ENCODE results near the gene PRICKLE2.

DNA sequence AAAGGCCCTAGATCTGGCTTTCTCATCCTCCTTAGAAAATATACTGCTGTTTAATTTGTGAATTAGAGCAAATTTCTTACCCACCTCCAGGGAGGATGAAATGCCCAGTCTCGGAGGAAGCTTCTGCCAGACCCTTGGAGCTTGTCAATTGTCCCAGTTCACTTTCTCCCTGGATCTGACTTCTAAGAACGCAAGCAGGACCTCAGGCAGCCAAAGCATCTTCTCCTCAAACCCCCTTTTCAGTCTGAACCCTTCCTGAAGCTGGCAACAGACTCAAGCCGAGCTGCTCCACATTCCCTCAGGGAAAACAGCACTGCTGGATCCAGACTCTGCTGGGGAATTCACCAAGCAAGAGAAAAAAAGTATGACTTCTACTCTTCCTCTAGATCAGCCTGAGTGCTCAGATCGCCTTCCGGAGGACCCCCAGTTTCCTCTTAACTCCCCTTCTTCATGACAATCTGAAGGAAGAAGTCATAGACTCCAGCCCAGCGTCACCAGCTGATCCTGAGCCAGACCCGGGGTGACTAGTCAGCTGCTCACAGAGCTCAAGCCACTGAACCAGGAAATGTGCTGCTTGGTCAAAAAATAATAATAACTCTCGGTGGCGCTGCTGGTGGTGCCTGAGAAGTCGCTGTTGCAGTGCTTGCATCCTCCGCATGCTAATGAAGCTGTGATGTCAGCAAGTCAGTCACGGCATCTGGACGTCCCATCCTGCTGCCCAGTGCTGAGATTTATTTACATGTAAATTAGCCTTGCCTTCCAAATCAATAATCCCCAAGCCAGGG, at the start of gene PRICKLE2:
- TF ChIP-seq GATA3 (IDR thresholded peaks at IDR 0.05; ENCODE audit: low read depth, low read length) (no peak), GATA2 (IDR thresholded peaks at IDR 0.05; ENCODE audit: low read depth, low read length) (no peak)
